GM23248 (cell line): ENCODE data around the gene IFT80.

Experiments used
- EZH2 ChIP-seq: fragments of 200-600 bp; sonication (generic); IDR thresholded peaks from 2 replicates; pipeline ENCODE4 v1.6.1; 2018; ENCODE audit warnings: antibody characterized with exemption, mild to moderate bottlenecking; ENCODE audit not compliant: insufficient read depth, poor library complexity, severe bottlenecking
- EZH2phosphoT487 ChIP-seq: fragments of 200-600 bp; sonication (generic); IDR thresholded peaks from 2 replicates; pipeline ENCODE4 v1.6.1; 2018; ENCODE audit warnings: antibody characterized with exemption, moderate library complexity, mild to moderate bottlenecking, low read depth; ENCODE audit not compliant: insufficient read depth

DNA sequence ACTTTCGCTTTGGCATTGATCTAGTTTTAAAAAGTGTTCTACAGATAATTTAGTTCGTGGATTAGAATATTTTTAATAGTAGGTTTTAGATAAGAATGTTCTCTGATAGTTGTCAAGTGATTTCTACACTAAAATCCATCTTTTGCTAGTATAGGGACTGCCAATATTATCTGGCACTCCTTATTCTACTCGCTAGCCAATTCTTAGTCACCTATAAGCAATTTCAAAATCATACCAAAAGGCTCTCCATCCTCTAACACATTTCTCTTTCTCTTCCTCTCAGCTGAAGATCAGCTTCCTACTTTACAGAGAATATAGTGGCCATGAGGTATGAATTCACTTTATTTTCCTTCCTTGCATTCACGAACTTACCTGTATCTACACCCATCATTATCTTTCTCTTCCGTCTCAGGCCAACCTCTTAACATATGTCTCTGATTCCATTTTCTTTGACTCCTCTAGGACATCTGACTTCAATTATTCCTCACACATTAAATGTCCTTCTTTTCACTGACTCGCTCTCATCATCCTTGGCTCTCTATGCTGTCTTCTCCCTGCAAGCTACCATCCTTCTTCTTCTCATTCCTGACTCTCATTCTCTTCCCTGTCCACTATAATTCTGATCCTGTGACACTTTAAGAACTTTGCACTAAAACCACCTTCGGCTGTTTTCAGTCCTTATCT is 138.3 kb downstream of the IFT80 start:
- TF ChIP-seq EZH2 (no peak), EZH2phosphoT487 (no peak)
